Kidney (tissue), 14 donors: ENCODE results near the gene TOLLIP. TPM values are rescaled to one million over a fixed set of nuclear protein-coding genes. Genes with fewer than 3 reads are reported as not detected.

ENCODE experiments used
- DNase-seq, 5 donors: peaks; one replicate each; pipeline ENCODE4 v3.0.0-alpha.2; 2013 to 2020
- FAIRE-seq: peaks from 2 replicates; lab custom pipeline; 2012; peaks lifted over from hg19 to GRCh38; lab: Jason Lieb, UNC
- H3K27ac ChIP-seq, 2 donors: one replicate each; pipeline ENCODE4 v1.7.0; 2013; ENCODE audit warnings: low read depth in 2 of 2, low read length in 2 of 2, inconsistent platforms in 1 of 2
- H3K27me3 ChIP-seq: one replicate; pipeline ENCODE4 v1.7.1; 2013; ENCODE audit warnings: low read length, inconsistent platforms; ENCODE audit not compliant: control insufficient read depth, insufficient read depth
- H3K36me3 ChIP-seq, 3 donors: one replicate each; pipeline versions ENCODE4 v1.7.0 to v1.7.1; 2013; ENCODE audit warnings: low read length in 3 of 3, control low read depth in 1 of 3, inconsistent platforms in 1 of 3; ENCODE audit not compliant: insufficient read depth in 3 of 3, control insufficient read depth in 2 of 3
- H3K4me1 ChIP-seq, 3 donors: one replicate each; pipeline versions ENCODE4 v1.7.0 to v1.7.1; 2013; ENCODE audit warnings: low read length in 3 of 3, inconsistent platforms in 1 of 3, low read depth in 1 of 3; ENCODE audit not compliant: control insufficient read depth in 2 of 3, insufficient read depth in 2 of 3
- H3K4me3 ChIP-seq, 3 donors: one replicate each; pipeline versions ENCODE4 v1.7.0 to v1.8.1; 2013; ENCODE audit warnings: low read length in 3 of 3, control low read depth in 1 of 3, inconsistent platforms in 1 of 3
- H3K9ac ChIP-seq, 3 donors: one replicate each; pipeline versions ENCODE4 v1.7.0 to v1.7.1; 2013; ENCODE audit warnings: low read length in 3 of 3, control low read depth in 1 of 3, inconsistent platforms in 1 of 3
- H3K9me3 ChIP-seq, 3 donors: one replicate each; pipeline versions ENCODE4 v1.7.0 to v1.7.1; 2013; ENCODE audit warnings: low read length in 3 of 3, control low read depth in 1 of 3, inconsistent platforms in 1 of 3; ENCODE audit not compliant: control insufficient read depth in 2 of 3, insufficient read depth in 1 of 3
- CTCF ChIP-seq: IDR thresholded peaks from 3 replicates; pipeline ENCODE4 v1.5.1; 2012; ENCODE audit warnings: mild to moderate bottlenecking, moderate library complexity, borderline replicate concordance; ENCODE audit not compliant: insufficient read depth; ENCODE audit errors: extremely low read depth
- intact Hi-C: fragments of 100-400 bp; cut with DNase I; formaldehyde crosslinking; loops from one replicate; pipeline ENCODE4 v1.11.1; 2022
- polyA plus RNA-seq: library from polyadenylated mRNA; stranded (reverse); fragments of 350-450 nt; fragmentation: Illumina TruSeq; extraction: RNeasy Lipid Tissue Mini Kit (QIAGEN cat#74804); gene quantifications from one replicate; pipeline ENCODE4 v1.2.3, GENCODE V29; 2014; ENCODE audit warnings: low read depth, low replicate concordance; ENCODE audit not compliant: insufficient read depth
- total RNA-seq: library from RNA; stranded (reverse); fragmentation: NEBNext Ultra II Directional; extraction: Animal tissue kit (Norgen Biotek cat#: 25700); gene quantifications from one replicate; pipeline ENCODE4 v1.2.1, GENCODE V29; 2021
- donor health status: control.
- donor health status: control.
- donor health status: control.
- donor health status: control.
- donor health status: control.
- donor health status: DM: yes; HTN: yes; CAD: no.
- donor health status: Normal renal cell carcinoma (clear cell type).

The TOLLIP gene
- total and polyA plus RNA-seq, 2 donors from 2014 or later: 65.5 to 88.0 TPM

GRCh38 chr11:1237851-1238250 is 71.6 kb downstream of the TOLLIP start:
- Histone ChIP-seq H3K4me3 (no peak overlapping the region), H3K27ac (no peak overlapping the region), H3K9ac (no peak overlapping the region), H3K9me3 (no peaks in the 10 kb centered on the region), H3K4me1 (no peaks in the 10 kb centered on the region), H3K36me3 (no peaks in the 10 kb centered on the region), H3K27me3 (no peaks in the 10 kb centered on the region)
- TF ChIP-seq CTCF: no peak
- intact Hi-C loops: no loop called here
- DNase-seq (peak in 1 of 5 donors; percentile 46), FAIRE-seq (no peak)

GRCh38 chr11:1237128-1237580 is 72.3 kb downstream of the TOLLIP start:
- peak in 1 of 5 donors; percentile 45 for DNase-seq
- Histone ChIP-seq H3K9me3 (no peaks in the 10 kb centered on the region), H3K36me3 (no peaks in the 10 kb centered on the region), H3K27me3 (no peaks in the 10 kb centered on the region), H3K27ac (no peak overlapping the region), H3K4me1 (no peaks in the 10 kb centered on the region), H3K9ac (no peak overlapping the region), H3K4me3 (no peak overlapping the region)
- TF ChIP-seq CTCF: no peak
- FAIRE-seq: no peak
- intact Hi-C loops: no loop called here

- Histone ChIP-seq H3K9ac (no peak overlapping the region), H3K36me3 (no peaks in the 10 kb centered on the region), H3K27me3 (no peaks in the 10 kb centered on the region), H3K4me1 (no peaks in the 10 kb centered on the region), H3K4me3 (no peak overlapping the region), H3K9me3 (no peaks in the 10 kb centered on the region), H3K27ac (no peak overlapping the region)
- DNase-seq (peak in 2 of 5 donors; percentile 25 to 65), FAIRE-seq (no peak)
- intact Hi-C loops: no loop called here
- TF ChIP-seq CTCF: no peak
Observed at GRCh38 chr11:1236316-1237127, 72.9 kb downstream of the TOLLIP start.
